Measurements from ENCODE around the gene GSN. TPM values are rescaled to one million over a fixed set of nuclear protein-coding genes. Genes with fewer than 3 reads are reported as not detected.

Gene GSN
- total and polyA plus RNA-seq, 8 donors = 215 to 909 (median 531) TPM

GRCh38 chr9:121277518-121278295, 9.7 kb downstream of the GSN start:
- 56 to 76% (median 72%) methylated on average over 4 of the region's 4 CpGs for WGBS, 5 donors
- DNase-seq = no peak
- intact Hi-C loops (cut with DNase I; ENCODE audit: low total_unique reads) = no loop called here
- Histone ChIP-seq H3K36me3 (peaks cover 0 to 11% (median 0%) of the 10 kb centered on the region in 4 donors), H3K4me3 (no peak overlapping the region), H3K27ac (peak overlapping the region; percentile 61 to 97 (median 96)), H3K9me3 (no peaks in the 10 kb centered on the region), H3K4me1 (peaks cover 64 to 100% (median 92%) of the 10 kb centered on the region in 4 donors), H3K27me3 (no peaks in the 10 kb centered on the region)
- TF ChIP-seq POLR2AphosphoS5 (IDR thresholded peaks at IDR 0.05) (no peak), EP300 (IDR thresholded peaks at IDR 0.05) (no peak), POLR2A (IDR thresholded peaks at IDR 0.05) (no peak), CTCF (IDR thresholded peaks at IDR 0.05) (no peak)

GRCh38 chr9:121278477-121279261, 10.7 kb downstream of the GSN start:
- peak; percentile 58 to 94 for DNase-seq
- Histone ChIP-seq H3K27ac (peak overlapping the region; percentile 61 to 97 (median 96)), H3K4me1 (peaks cover 74 to 100% (median 91%) of the 10 kb centered on the region in 4 donors), H3K36me3 (peaks cover 0 to 13% (median 0%) of the 10 kb centered on the region in 4 donors), H3K27me3 (no peaks in the 10 kb centered on the region), H3K9me3 (no peaks in the 10 kb centered on the region), H3K4me3 (no peak overlapping the region)
- TF ChIP-seq POLR2A (IDR thresholded peaks at IDR 0.05) (no peak), EP300 (IDR thresholded peaks at IDR 0.05) (peak; percentile 8), POLR2AphosphoS5 (IDR thresholded peaks at IDR 0.05) (peak; percentile 6 to 81 (median 58)), CTCF (IDR thresholded peaks at IDR 0.05) (peak in 5 of 7 experiments; percentile 79 to 89 (median 88))
- intact Hi-C loops (cut with DNase I; ENCODE audit: low total_unique reads) = no loop called here
- 17 to 29% (median 27%) methylated on average over 9 to 13 of the region's 13 CpGs for WGBS, 5 donors

- H3K27ac ChIP-seq = peak overlapping the region; percentile 33 to 97 (median 96)
These were observed 11.9 kb downstream of the GSN start for GRCh38 chr9:121279776-121280388.

More at GRCh38 chr9:121279776-121280388, 11.9 kb downstream of the GSN start:
- Histone ChIP-seq H3K27me3 (no peaks in the 10 kb centered on the region), H3K9me3 (no peaks in the 10 kb centered on the region), H3K4me1 (peaks cover 81 to 100% (median 94%) of the 10 kb centered on the region in 4 donors), H3K4me3 (no peak overlapping the region), H3K36me3 (peaks cover 0 to 11% (median 0%) of the 10 kb centered on the region in 4 donors)
- no peak for DNase-seq
- 52 to 79% (median 78%) methylated on average over 10 to 11 of the region's 11 CpGs for WGBS, 5 donors
- TF ChIP-seq CTCF (IDR thresholded peaks at IDR 0.05) = no peak
- no peak for TF ChIP-seq POLR2AphosphoS5 (IDR thresholded peaks at IDR 0.05)
- no peak for TF ChIP-seq EP300 (IDR thresholded peaks at IDR 0.05)
- TF ChIP-seq POLR2A (IDR thresholded peaks at IDR 0.05) = no peak
- intact Hi-C loops (cut with DNase I; ENCODE audit: low total_unique reads) = no loop called here
